ENCODE results near the gene GLI3.

Gene GLI3

GRCh38 chr7:41925946-41926345, 311.1 kb downstream of the GLI3 start:
- no peak overlapping the region for H3K4me3 ChIP-seq (ENCODE audit: low read length)
- TF ChIP-seq ZNF274 (IDR thresholded peaks at IDR 0.05; ENCODE audit: low read depth, low read length), result no peak

DNA sequence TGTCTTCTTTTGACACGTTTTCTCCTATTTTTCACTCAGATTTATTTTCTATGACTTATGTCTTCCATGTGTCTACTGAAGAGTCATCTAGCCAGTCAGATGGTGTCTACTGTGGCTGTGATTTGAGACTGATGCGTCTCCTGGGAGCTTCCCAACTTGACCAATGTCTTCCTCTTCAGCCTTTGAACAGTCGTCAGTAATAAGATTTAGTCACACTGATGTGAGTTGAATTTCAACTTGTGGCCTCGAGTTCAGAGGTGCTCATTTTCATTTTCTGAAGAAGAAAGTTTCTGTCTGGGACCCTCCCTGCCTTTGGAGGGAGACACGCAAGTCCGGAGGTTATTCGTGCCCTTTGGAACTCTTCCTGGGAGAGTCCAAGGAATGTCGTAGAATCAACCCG, 312.2 kb downstream of the GLI3 start:
- no peak overlapping the region for H3K4me3 ChIP-seq (ENCODE audit: low read length)
- no peak for TF ChIP-seq ZNF274 (IDR thresholded peaks at IDR 0.05; ENCODE audit: low read depth, low read length)

GRCh38 chr7:41922373-41922772, 314.6 kb downstream of the GLI3 start:
- no peak overlapping the region for H3K4me3 ChIP-seq (ENCODE audit: low read length)
- TF ChIP-seq ZNF274 (IDR thresholded peaks at IDR 0.05; ENCODE audit: low read depth, low read length), result no peak

- no peak overlapping the region for H3K4me3 ChIP-seq (ENCODE audit: low read length)
- TF ChIP-seq ZNF274 (IDR thresholded peaks at IDR 0.05; ENCODE audit: low read depth, low read length), result no peak
Observed at GRCh38 chr7:41921453-41921981, 315.5 kb downstream of the GLI3 start.

DNA sequence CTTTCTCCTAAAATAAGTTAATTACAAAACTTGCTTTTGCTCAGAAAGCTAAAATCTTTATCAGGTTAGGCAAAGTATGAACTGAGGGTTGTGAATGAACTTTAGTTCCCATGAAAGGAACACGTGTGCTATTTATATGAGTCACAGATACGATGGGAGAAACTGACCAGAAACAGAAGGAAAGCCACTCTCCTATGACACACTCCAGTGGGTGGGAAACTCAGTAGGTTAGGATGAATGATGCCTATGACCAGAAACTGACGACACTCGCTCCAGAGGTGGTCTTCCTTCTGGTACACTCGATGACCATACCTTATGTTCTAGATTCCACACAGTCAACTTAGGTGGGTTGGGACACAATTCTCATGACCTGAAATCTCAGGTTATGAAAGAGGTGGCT, 318.4 kb downstream of the GLI3 start:
- TF ChIP-seq ZNF274 (IDR thresholded peaks at IDR 0.05; ENCODE audit: low read depth, low read length), result no peak
- no peak overlapping the region for H3K4me3 ChIP-seq (ENCODE audit: low read length)

DNA sequence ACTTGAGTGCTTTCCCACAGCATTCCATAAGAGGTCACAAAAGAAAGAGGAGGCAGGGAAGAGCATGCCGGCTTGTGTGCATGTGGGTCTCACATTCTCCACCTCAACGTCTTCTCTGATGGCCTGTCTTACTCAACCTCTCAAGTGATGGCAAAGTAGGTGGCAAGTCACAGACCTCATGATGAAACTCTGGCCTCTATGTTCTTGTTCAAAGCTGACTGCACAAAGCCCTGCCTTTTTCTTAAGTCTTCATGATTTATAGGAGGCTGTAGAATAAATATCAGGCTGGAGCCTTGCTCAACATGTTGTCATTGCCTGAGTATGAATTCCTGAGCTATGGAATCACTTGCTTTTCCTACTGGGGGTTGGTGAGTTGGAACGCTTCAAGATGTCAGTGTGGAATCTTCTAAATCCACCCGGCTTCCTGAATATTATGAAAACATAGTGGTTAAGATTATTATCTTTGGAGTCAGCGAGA, 320.5 kb downstream of the GLI3 start:
- TF ChIP-seq ZNF274 (IDR thresholded peaks at IDR 0.05; ENCODE audit: low read depth, low read length), result no peak
- no peak overlapping the region for H3K4me3 ChIP-seq (ENCODE audit: low read length)

- no peak overlapping the region for H3K4me3 ChIP-seq (ENCODE audit: low read length)
- no peak for TF ChIP-seq ZNF274 (IDR thresholded peaks at IDR 0.05; ENCODE audit: low read depth, low read length)
Observed at GRCh38 chr7:41915871-41916270, 321.1 kb downstream of the GLI3 start.

DNA sequence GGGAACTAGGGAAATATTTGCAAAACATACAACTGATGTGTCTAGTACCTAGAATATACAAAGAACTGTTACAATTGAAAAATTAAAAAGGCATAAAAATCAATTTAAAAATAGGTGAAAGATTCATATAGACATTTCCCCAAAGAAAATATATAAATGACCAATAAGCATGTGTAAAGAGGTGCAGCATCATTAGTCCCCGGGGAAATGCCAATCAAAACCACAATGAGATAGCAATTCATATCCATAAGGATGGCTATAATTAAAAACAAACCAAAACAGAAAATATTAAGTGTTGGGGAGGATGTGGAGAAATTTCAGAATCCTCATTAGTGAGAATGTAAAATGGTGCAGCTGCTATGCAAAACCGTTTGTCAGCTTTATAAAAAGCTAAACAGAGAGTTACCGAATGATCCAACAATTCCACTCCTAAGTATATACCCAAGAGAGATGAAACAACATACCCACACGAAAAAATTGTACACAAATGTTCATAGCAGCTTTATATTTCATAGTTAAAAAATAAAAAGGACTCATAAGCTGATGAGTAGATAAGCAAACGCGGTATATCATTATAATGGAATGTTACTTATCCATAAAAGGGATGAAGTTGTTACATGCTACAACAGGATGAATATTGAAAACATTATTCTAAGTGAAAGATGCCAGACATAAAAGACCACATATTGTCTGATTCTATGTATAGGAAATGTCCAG, 324.0 kb downstream of the GLI3 start:
- TF ChIP-seq ZNF274 (IDR thresholded peaks at IDR 0.05; ENCODE audit: low read depth, low read length), result no peak
- H3K4me3 ChIP-seq (ENCODE audit: low read length), result no peak overlapping the region

- no peak overlapping the region for H3K4me3 ChIP-seq (ENCODE audit: low read length)
- no peak for TF ChIP-seq ZNF274 (IDR thresholded peaks at IDR 0.05; ENCODE audit: low read depth, low read length)
Observed at GRCh38 chr7:41912426-41912825, 324.6 kb downstream of the GLI3 start.

GRCh38 chr7:41911792-41912191, 325.2 kb downstream of the GLI3 start:
- no peak overlapping the region for H3K4me3 ChIP-seq (ENCODE audit: low read length)
- TF ChIP-seq ZNF274 (IDR thresholded peaks at IDR 0.05; ENCODE audit: low read depth, low read length), result no peak

Data from GM08714 (cell line).